ENCODE measurements around the gene UBALD2.
A peak's percentile ranks its signal among the peaks of the same experiment; 100 is the strongest.
"Not testable (repeated sequence)": the region's sequence is repeated elsewhere in the genome, so short reads cannot be mapped to it uniquely, and the experiment has no call there.

The UBALD2 gene

GRCh38 chr17:76264755-76265623, at the start of gene UBALD2:
TSS of gene UBALD2 (plus strand) at chr17:76265348. CDS start at chr17:76265506, 158 bp downstream.
- peak; percentile 97 for DNase-seq

- no peak for DNase-seq
These were observed 48.1 kb upstream of the UBALD2 start for GRCh38 chr17:76217081-76217480.

- no peak for DNase-seq
These were observed 45.3 kb upstream of the UBALD2 start for GRCh38 chr17:76219670-76220383.

GRCh38 chr17:76223802-76224201, 41.3 kb upstream of the UBALD2 start:
- no peak for DNase-seq

GRCh38 chr17:76225373-76226086, 39.6 kb upstream of the UBALD2 start:
- DNase-seq = not testable (repeated sequence)

GRCh38 chr17:76226749-76227148, 38.4 kb upstream of the UBALD2 start:
- DNase-seq = not testable (repeated sequence)

GRCh38 chr17:76232342-76232741, 32.8 kb upstream of the UBALD2 start:
- peak; percentile 58 for DNase-seq

GRCh38 chr17:76233588-76234353, 31.4 kb upstream of the UBALD2 start:
- no peak for DNase-seq

GRCh38 chr17:76234354-76234679, 30.8 kb upstream of the UBALD2 start:
- no peak for DNase-seq

GRCh38 chr17:76235883-76236282, 29.3 kb upstream of the UBALD2 start:
- no peak for DNase-seq

- no peak for DNase-seq
These were observed 28.5 kb upstream of the UBALD2 start for GRCh38 chr17:76236603-76237002.

GRCh38 chr17:76237859-76238313, 27.3 kb upstream of the UBALD2 start:
- DNase-seq = no peak

GRCh38 chr17:76238847-76239537, 26.2 kb upstream of the UBALD2 start:
- DNase-seq = no peak

GRCh38 chr17:76239538-76240274, 25.4 kb upstream of the UBALD2 start:
- DNase-seq = no peak

GRCh38 chr17:76240461-76241203, 24.5 kb upstream of the UBALD2 start, which contains the start of gene RNF157:
TSS of gene RNF157 (minus strand) at chr17:76240493. CDS start at chr17:76240240, 253 bp downstream.
- DNase-seq = no peak

GRCh38 chr17:76241204-76241538, 24.0 kb upstream of the UBALD2 start:
- no peak for DNase-seq

GRCh38 chr17:76241691-76242255, 23.4 kb upstream of the UBALD2 start:
- no peak for DNase-seq

- DNase-seq = no peak
These were observed 21.1 kb upstream of the UBALD2 start for GRCh38 chr17:76243826-76244679.

GRCh38 chr17:76244721-76245120, 20.4 kb upstream of the UBALD2 start:
- not testable (repeated sequence) for DNase-seq

Measured in NCI-H1694 treated with DMSO at 0.1 percent for 48 hours (cell line).